ENCODE measurements around the gene TSC1.

DNA sequence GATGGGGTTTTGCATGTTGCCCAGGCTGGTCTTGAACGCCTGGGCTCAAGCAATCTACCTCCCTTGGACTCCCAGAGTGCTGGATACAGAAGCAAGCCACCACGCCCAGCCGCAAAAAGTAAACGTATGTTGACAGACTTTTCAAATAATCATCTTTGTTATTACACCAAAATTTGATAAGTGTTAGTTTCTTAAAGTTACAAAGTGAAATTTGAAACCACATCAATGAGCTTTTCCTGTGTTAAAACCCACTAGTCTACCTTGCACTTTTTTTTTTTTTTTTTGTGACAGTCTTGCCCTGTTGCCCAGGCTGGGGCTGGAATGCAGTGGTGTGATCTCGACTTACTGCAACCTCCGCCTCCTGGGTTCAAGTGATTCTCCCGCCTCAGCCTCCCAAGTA lies 35.8 kb downstream of the TSC1 start:
- TF ChIP-seq, protein P1, sequence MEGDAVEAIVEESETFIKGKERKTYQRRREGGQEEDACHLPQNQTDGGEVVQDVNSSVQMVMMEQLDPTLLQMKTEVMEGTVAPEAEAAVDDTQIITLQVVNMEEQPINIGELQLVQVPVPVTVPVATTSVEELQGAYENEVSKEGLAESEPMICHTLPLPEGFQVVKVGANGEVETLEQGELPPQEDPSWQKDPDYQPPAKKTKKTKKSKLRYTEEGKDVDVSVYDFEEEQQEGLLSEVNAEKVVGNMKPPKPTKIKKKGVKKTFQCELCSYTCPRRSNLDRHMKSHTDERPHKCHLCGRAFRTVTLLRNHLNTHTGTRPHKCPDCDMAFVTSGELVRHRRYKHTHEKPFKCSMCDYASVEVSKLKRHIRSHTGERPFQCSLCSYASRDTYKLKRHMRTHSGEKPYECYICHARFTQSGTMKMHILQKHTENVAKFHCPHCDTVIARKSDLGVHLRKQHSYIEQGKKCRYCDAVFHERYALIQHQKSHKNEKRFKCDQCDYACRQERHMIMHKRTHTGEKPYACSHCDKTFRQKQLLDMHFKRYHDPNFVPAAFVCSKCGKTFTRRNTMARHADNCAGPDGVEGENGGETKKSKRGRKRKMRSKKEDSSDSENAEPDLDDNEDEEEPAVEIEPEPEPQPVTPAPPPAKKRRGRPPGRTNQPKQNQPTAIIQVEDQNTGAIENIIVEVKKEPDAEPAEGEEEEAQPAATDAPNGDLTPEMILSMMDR (IDR thresholded peaks at IDR 0.05), result no peak
- TF ChIP-seq POLR2A (IDR thresholded peaks at IDR 0.05), result no peak

Data from Peyer's patch (tissue), 4 donors.